HCT116 (cell line): ENCODE data around the gene BCR.
"Not testable (repeated sequence)": the region's sequence is repeated elsewhere in the genome, so short reads cannot be mapped to it uniquely, and the experiment has no call there.

Source experiments
- CEBPB ChIP-seq: IDR thresholded peaks from 2 replicates; pipeline ENCODE4 v1.6.1; 2012; ENCODE audit warnings: low read depth
- CTCF ChIP-seq, 3 experiments: fragments of 200-600 bp in 1 of 3; sonication (generic) in 1 of 3; IDR thresholded peaks in 2 of 3; conservative IDR thresholded peaks in 1 of 3; 2 replicates each; pipeline ENCODE4 v1.5.1; 2012 to 2017; ENCODE audit warnings: low read depth in 2 of 3, low read length in 2 of 3, antibody characterized with exemption in 1 of 3, borderline replicate concordance in 1 of 3, control low read depth in 1 of 3, mild to moderate bottlenecking in 1 of 3, mixed read lengths in 1 of 3, mixed run types in 1 of 3, moderate library complexity in 1 of 3; ENCODE audit not compliant: insufficient read depth in 1 of 3
- EGR1 ChIP-seq: IDR thresholded peaks from 2 replicates; pipeline ENCODE4 v1.6.1; 2012; ENCODE audit warnings: low read depth
- EZH2 ChIP-seq: fragments of 200-600 bp; sonication (generic); IDR thresholded peaks from 2 replicates; pipeline ENCODE4 v1.6.1; 2017; ENCODE audit warnings: antibody characterized with exemption, mixed run types
- EZH2phosphoT487 ChIP-seq: fragments of 200-600 bp; IDR thresholded peaks from 2 replicates; pipeline ENCODE4 v1.6.1; 2018; ENCODE audit warnings: antibody characterized with exemption, borderline replicate concordance
- JUND ChIP-seq: IDR thresholded peaks from 2 replicates; pipeline ENCODE4 v1.6.1; 2012
- MAX ChIP-seq: IDR thresholded peaks from 2 replicates; pipeline ENCODE4 v1.6.1; 2012
- POLR2A ChIP-seq: IDR thresholded peaks from 2 replicates; pipeline ENCODE4 v1.7.0; 2011; ENCODE audit warnings: borderline replicate concordance; ENCODE audit not compliant: insufficient read depth, insufficient read length; ENCODE audit errors: extremely low read depth
- POLR2AphosphoS5 ChIP-seq: IDR thresholded peaks from 2 replicates; pipeline ENCODE4 v1.6.1; 2011; ENCODE audit warnings: mild to moderate bottlenecking, low read depth, low read length, moderate library complexity
- SIN3A ChIP-seq: IDR thresholded peaks from 2 replicates; pipeline ENCODE4 v1.6.1; 2012; ENCODE audit warnings: low read depth
- SP1 ChIP-seq: IDR thresholded peaks from 2 replicates; pipeline ENCODE4 v1.6.1; 2012; ENCODE audit warnings: low read depth
- SRF ChIP-seq: IDR thresholded peaks from 2 replicates; pipeline ENCODE4 v1.6.1; 2012; ENCODE audit warnings: low read depth

GRCh38 chr22:23136991-23137390, 43.3 kb upstream of the BCR start:
- TF ChIP-seq POLR2AphosphoS5; CTCF (IDR thresholded peaks at IDR 0.05 in 2 of 3, conservative IDR thresholded peaks at IDR 0.05 in 1 of 3; ENCODE audit: borderline replicate concordance in 1 of 3, insufficient read depth in 1 of 3, low read depth in 2 of 3, low read length in 2 of 3); EZH2phosphoT487; EGR1; SIN3A; MAX; EZH2; JUND; SRF; POLR2A; CEBPB; SP1: not testable (repeated sequence)
